ENCODE data around the gene SBF1. TPM values are rescaled to one million over a fixed set of nuclear protein-coding genes. Genes with fewer than 3 reads are reported as not detected.

Gene SBF1
- total and polyA plus RNA-seq, 11 donors: 38.2 to 91.8 (median 63.2) TPM

DNA sequence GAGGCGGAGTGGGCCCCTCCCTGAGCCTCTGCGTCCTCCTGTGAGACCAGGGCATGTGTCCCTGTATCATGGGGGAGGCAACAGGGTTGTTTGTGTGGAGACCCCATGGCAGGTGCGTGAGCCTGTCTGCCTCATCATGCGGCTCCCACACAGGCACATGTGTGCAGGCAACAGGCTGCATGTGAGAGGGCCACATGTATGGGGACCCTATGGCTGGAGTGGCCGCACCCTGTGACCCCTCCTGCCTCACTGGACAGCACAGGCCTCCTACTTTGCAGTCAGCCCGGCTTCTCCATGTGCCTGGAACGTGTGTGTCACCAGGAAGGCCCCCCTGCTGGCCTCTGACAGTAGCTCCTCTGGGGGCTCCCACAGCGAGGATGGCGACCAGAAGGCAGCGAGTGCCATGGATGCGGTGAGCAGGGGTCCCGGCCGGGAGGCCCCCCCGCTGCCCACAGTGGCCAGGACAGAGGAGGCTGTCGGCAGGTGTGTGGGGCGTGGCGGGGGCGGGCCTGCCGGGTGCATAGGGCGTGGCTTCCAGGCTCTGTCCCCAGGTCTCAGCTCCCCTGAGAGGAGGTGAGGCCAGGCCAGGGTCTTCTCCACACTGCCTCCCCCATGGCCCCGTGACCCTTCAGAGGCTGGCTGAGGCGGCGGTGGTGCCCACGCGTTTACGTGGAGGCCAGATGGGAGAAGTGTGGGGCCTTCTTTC is 34.1 kb downstream of the SBF1 start:
- peak in 2 of 5 donors; percentile 18 to 51 for DNase-seq
- H3K27ac ChIP-seq: no peak overlapping the region

DNA sequence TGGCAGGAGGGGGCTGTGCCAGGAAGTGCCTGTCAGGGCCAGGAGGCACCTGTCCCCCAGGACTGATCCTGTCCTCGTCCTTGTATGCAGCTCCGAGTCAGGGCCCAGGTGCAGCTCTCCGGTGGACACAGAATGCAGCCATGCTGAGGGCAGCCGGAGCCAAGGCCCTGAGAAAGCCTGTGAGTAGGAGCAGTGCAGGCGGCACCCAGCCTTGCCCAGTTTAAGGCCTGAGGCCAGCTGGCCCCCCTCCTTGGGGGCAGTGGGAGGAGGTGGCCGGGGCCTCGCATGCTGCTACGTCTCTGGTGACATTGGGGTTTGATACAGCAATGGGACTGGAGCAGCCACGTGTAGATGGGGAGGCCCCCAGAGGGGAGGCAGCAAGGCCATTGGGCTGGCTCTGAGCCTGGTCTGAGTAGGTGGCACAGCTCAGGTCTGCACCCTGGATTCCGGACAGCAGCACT is 34.9 kb downstream of the SBF1 start:
- no peaks in the 10 kb centered on the region for H3K27me3 ChIP-seq
- H3K9me3 ChIP-seq: no peaks in the 10 kb centered on the region
- TF ChIP-seq POLR2A (IDR thresholded peaks at IDR 0.05): no peak
- TF ChIP-seq, protein P1, sequence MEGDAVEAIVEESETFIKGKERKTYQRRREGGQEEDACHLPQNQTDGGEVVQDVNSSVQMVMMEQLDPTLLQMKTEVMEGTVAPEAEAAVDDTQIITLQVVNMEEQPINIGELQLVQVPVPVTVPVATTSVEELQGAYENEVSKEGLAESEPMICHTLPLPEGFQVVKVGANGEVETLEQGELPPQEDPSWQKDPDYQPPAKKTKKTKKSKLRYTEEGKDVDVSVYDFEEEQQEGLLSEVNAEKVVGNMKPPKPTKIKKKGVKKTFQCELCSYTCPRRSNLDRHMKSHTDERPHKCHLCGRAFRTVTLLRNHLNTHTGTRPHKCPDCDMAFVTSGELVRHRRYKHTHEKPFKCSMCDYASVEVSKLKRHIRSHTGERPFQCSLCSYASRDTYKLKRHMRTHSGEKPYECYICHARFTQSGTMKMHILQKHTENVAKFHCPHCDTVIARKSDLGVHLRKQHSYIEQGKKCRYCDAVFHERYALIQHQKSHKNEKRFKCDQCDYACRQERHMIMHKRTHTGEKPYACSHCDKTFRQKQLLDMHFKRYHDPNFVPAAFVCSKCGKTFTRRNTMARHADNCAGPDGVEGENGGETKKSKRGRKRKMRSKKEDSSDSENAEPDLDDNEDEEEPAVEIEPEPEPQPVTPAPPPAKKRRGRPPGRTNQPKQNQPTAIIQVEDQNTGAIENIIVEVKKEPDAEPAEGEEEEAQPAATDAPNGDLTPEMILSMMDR (IDR thresholded peaks at IDR 0.05): no peak
- peaks cover 0 to 89% (median 64%) of the 10 kb centered on the region in 9 donors for H3K36me3 ChIP-seq
- DNase-seq: peak in 2 of 5 donors; percentile 20 to 51
- no peak overlapping the region for H3K27ac ChIP-seq
- H3K4me1 ChIP-seq: peaks cover 0 to 11% (median 0%) of the 10 kb centered on the region in 12 donors
- WGBS, 4 donors: 67 to 80% (median 78%) methylated on average over 7 to 10 of the region's 10 CpGs
- intact Hi-C loops (cut with DNase I): loop anchor here in 1 of 10 donors (10.0 kb wide), 1 partner anchor 55 kb away; no protein-coding TSS in a partner anchor
- H3K4me3 ChIP-seq: no peak overlapping the region
- ATAC-seq: no peak

More for the DNA sequence above, 34.1 kb downstream of the SBF1 start:
- Histone ChIP-seq H3K4me1 (peaks cover 0 to 13% (median 0%) of the 10 kb centered on the region in 12 donors), H3K4me3 (no peak overlapping the region), H3K36me3 (peaks cover 0 to 89% (median 64%) of the 10 kb centered on the region in 9 donors), H3K9me3 (no peaks in the 10 kb centered on the region), H3K27me3 (no peaks in the 10 kb centered on the region)
- intact Hi-C loops (cut with DNase I): no loop called here
- 83 to 93% (median 91%) methylated on average over 1 to 26 of the region's 26 CpGs for WGBS, 4 donors
- ATAC-seq: no peak
- no peak for TF ChIP-seq POLR2A (IDR thresholded peaks at IDR 0.05)
- TF ChIP-seq, protein P1 (IDR thresholded peaks at IDR 0.05): no peak

DNA sequence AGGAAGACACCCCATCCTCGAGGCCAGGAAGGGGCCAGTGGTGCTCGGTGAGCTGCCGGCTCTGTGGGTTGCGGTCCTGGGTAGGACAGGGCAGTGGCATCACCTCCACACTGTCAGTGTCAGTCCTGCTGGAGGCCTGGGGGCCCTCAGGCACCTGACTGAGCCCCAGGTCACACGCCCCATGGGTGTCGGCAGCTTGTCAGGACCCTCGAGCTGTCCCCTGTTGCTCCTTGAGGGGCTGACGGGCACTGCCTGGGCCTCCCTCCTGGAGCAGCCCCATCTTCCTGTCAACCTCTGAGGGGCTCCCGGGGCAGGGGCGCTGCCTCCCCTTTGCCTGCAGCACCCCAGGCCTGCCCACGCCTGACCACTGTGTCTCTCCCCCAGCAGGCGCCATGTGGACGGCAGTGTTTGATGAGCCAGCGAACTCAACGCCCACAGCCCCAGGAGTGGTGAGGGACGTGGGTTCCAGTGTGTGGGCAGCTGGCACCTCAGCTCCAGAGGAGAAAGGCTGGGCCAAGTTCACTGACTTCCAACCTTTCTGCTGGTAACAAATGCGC is 35.4 kb downstream of the SBF1 start:
- Histone ChIP-seq H3K4me1 (peaks cover 0 to 6% (median 0%) of the 10 kb centered on the region in 12 donors), H3K36me3 (peaks cover 0 to 86% (median 65%) of the 10 kb centered on the region in 9 donors), H3K4me3 (no peak overlapping the region), H3K27me3 (no peaks in the 10 kb centered on the region), H3K9me3 (no peaks in the 10 kb centered on the region), H3K27ac (no peak overlapping the region)
- WGBS, 4 donors: 79 to 91% (median 90%) methylated on average over 2 to 17 of the region's 17 CpGs
- ATAC-seq: no peak
- intact Hi-C loops (cut with DNase I): loop anchor here in 1 of 10 donors (10.0 kb wide), 1 partner anchor 55 kb away; no protein-coding TSS in a partner anchor
- peak in 2 of 5 donors; percentile 21 to 61 for DNase-seq
- TF ChIP-seq, protein P1 (IDR thresholded peaks at IDR 0.05): no peak
- TF ChIP-seq POLR2A (IDR thresholded peaks at IDR 0.05): no peak

Measured in heart left ventricle (tissue), 16 donors.